Measurements from ENCODE around the gene RALGDS.

RALGDS gene

DNA sequence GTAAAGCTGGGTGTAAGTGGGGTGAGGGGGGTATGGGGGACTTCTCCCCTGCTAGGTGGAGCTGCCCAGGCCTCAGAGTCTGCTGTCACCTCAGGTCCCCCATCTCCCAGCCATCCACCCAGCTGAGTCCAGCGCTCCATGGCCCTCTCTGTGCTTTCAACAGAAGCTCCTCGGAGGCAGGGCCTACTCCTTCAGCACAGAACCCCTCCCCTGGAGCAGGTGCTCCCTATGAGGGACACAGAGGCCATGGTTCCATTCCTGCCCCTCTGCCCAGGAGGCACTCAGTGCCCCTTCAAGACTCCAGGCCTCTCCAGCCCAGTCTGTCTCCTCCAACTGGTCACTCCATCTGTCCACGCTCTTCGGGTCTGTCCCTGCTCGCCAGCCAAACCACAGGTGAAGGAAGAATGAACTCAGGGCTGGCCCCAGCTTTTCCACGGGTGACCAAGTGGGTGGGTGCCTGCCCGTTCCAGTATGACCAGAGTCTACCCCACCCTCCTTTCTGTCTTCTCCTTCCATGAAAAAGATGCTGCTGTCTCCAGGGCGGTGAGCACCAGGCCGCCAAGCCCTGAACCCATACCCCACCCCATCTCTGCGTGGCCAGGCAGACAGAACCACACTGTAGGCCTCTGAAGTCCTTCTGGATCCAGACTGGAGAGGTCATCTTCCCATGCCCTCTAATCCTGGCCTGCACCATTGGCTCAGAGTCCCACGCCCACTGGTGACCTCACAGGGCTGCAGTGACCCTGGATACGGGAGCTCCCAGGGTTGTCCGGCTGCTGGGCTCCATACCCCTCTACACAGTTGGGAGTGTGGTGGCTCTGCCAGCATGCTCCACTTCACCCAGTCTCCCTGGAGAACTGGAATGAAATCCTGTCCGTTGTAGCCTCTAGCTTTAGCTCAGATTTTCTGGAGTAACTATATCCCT, 30.8 kb upstream of the RALGDS start:
- DNase-seq (ENCODE audit: low read depth in 4 of 4, low spot score in 1 of 4), result no peak

DNA sequence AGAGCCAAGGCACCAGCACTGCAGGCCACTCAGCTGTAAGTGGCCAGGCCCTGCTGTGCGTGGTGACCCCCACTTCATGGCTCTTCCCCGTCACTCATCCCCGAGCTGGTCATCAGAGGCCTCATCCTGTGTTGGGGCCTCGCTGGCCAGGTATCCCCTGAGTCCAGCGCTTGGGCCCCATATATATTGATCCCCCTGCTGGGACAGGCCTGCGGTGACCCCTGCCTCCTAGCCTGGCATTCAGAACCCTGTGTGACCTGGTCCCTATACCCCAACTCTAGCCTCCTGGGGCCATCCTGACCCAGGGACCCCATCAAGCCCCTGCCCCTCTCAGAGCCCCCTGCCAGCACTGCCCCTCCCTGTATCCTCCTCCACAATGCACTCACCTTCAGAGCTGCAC, 30.0 kb upstream of the RALGDS start:
- no peak for DNase-seq (ENCODE audit: low read depth in 4 of 4, low spot score in 1 of 4)

DNA sequence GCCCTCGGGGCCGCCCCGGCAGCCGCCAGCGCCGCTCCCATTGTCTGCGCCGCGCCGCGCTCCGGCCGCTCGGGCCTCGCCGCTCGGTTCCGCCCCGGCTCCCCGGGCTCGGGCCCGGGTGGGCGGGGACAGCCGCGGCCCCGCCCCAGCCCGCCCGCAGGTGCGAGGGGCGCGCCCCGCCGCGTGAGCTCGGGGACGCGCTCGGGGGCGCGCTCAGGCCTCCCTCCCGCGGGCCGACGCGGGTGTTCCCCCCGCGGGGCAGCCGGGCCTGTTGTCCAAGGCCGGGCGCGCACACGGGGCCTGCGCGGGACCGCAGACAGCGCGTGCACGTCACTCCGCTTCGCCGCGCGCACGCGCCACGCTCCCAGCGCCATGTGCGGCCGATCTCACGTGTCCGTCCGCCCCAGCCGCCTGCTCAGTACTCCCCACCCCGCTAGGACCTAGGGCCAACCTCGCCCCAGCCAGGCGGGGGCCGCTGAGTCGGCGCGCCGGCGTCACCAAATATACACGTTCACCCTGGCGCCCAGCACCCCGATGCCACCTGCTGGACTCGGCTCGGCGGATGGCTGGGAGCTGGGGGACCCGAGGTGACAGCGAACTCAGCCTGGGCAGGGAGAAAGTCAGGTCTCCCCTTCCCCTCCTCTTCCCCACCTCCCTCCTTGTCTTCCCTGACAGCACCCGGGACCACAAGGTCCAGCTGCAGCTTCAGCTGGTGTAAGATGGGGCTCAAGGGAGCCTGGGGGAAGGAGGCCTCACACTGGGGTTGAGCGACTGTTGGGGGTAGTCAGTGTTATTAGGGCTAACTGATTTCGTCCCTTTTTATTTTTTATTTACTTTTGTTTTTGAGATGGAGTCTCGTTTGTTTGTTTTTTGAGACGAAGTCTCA, 28.3 kb upstream of the RALGDS start:
- peak in 3 of 4 experiments; percentile 58 to 79 (median 68) for DNase-seq (ENCODE audit: low read depth in 4 of 4, low spot score in 1 of 4)

DNA sequence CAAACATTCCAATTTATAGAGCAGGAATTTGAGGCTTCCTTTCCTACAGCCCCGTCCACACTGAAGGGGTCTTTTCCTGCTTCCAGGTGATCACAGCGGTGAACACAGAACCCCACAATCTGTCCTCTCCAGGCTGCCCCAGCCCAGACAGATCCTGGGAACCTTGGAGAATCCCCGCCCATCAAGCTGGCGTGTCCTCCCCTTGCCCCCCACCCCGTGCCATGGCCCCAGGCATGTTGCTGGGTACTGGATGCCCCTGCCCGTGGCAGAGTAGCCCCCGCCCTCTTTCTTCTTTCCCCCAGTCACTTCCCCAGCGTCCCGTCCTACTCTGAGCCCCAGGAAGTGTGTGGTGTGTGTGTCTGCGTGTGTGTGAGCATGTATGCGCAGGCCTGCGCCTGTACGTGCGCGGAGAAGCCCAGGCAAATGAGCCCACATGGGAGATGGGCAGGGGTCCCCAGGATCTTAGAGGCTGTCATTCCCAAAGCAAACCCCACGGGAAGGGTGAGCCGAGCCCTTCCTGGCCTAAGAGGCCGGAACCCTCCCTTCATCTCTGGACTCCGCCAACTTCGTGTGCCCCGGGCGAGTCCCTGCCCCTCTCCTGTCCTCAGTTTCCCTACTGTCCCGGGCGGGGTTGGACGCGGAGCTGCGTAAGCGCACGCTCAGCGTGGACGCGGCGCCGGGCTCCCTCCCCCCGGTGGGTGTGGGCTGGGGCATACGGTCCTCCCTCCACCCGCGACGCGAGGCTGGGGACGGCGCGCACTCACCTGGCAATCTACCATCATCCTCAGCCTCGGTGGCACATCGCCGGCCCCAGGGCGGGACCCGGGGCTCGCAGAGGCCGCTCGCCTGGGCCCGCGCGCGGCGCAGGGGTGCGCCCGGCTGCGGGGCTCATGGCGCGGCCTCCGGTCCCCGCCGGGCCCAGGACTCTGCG, 27.4 kb upstream of the RALGDS start:
- DNase-seq (ENCODE audit: low read depth in 4 of 4, low spot score in 1 of 4), result peak in 1 of 4 experiments; percentile 46

DNA sequence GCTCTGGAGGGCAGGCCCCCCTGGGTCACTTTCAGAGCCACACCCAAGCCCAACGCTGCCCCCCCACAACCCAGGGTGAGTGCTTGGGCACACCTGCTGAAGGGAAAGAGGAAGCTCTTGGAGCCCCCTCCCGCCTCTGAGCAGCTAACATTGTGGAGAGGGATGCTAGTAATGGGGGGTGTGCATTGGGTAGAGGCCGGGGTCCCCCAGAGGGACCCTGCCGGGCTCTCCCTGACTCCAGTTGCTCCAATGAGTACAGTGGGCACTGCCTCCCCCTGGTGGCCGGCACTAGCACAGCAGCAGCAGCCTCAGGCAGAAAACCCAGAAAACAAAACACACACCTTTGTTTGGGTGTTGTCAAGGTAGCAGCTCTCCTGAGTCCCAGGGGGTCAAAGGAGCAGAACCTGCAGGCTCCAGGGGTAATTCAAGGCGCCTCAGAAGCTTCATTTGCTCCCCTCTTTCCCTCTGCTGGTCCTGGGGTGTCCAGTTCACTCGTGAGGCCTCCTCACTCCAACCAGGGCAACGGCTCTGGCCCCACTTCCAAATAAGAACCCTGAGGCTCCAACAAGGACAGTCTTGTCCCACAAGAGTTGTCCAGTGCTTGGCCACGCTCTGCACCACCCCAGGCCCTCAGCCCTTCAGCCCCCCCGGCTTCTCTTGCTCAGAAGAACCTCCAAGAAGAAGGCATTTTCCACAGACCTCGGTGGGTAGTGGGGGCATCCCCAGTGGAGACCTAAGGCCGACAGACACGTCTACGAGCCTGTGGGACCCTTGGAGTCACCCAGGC, 26.6 kb upstream of the RALGDS start:
- peak in 3 of 4 experiments; percentile 71 to 74 (median 73) for DNase-seq (ENCODE audit: low read depth in 4 of 4, low spot score in 1 of 4)

DNA sequence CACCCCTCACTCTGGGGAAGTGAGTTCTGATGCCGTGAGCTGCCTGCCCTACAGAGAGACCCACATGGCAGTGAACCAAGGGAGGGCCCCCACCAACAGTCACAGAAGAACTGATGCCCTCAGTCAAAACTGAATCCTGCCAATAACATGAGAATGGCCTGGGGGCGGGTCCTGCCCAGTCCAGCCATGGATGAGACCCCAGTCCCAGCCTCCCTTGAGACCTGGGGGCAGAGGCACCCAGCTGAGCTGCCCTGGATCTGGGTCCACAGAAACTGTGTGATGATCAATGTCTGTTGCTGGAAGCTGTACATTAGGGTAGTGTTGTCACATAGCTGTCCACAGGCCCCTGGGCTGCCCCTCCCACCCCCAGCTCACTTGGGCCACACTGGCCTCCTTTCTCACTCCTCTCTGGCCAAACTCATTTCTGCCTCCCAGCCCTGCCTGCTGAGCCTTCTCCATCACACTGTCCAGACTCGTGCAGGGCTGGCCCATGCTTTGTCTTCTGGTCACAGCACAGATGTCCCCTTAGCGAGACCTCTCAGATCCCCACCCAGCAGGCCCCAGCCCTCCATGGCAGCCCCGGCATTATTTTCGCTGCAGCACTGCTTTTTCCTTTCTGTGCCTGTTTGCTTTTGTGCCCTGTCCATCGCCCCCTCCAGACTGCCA, 25.8 kb upstream of the RALGDS start:
- DNase-seq (ENCODE audit: low read depth in 4 of 4, low spot score in 1 of 4), result no peak

DNA sequence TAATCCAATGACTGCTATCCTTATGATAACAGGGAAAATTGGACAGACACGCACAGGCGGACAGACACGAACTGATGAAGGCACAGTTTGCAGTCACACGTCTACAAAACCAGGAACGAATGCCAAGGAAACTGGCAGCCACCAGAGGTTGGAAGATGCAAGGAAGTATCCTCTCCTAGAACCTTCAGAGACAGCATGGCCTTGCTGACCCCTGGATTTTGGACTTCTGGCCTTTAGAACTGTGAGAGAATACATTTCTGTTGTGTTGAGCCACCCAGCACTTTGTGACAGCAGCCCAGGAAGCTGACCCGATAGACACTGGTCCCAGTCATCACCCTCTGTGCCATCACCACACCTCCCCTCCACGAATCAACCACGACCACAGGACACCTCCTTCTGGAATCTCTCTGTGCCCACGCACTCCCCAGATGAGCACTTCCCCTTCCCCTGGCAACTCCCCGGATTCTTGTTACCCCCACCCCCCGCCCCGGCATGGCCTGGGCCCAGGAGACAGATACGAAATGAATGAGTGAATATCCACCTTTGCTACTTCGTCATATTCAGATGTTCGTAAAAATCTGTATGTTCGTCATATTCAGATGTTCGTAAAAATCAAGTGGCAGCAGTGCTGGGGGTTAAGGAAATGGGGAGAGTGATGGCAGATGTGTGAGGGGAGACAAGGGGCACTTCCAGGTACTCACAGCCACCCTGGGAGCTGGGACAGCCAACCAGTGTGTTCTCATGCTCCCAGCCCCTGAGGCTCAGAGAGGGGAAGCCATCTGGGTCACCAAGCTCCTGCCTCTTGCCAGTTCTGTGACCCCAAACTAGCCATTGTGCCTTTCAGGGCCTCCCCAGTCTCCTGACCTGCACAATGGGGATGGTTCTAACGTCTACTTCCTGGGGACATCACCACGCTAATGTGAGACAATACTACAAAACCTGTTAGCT, 24.1 kb upstream of the RALGDS start:
- no peak for DNase-seq (ENCODE audit: low read depth in 4 of 4, low spot score in 1 of 4)

DNA sequence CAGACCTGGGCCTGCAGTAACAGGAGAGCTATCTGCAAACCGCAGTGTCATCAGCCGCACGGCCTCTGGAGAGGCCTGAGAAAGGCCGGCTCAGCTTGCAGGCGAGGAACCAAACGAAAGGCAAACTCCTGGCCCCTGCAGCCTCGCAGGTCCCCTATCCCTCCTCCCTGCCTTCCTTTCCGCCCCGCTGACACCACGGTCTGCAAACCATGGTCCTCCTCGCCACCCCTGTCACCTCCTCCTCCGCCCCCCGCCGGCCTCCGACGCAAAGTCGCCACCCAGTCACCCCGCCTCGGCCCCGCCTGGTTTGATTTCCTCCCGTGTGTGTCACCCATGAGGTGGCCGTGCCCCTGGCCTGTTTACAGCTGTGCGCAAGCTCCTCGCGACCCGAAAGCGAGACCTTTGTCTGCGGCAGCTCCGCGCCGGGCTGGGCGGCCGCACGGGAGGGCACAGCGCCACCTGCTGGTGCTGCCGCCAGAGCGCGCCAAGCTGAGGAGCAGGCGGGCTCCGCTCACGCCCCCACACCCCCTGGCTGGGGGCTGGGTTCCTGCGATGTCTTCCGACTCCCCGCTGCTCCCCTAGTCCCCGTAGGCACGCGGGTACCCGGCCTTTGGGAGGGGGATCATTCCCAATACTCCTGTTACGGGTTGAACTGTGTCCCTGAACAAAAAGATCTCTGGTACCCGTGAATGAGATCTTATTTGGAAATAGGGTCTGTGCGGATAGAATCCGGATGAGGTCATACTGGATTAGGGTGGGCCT, 23.3 kb upstream of the RALGDS start:
- peak; percentile 62 to 89 (median 82) for DNase-seq (ENCODE audit: low read depth in 4 of 4, low spot score in 1 of 4)

DNA sequence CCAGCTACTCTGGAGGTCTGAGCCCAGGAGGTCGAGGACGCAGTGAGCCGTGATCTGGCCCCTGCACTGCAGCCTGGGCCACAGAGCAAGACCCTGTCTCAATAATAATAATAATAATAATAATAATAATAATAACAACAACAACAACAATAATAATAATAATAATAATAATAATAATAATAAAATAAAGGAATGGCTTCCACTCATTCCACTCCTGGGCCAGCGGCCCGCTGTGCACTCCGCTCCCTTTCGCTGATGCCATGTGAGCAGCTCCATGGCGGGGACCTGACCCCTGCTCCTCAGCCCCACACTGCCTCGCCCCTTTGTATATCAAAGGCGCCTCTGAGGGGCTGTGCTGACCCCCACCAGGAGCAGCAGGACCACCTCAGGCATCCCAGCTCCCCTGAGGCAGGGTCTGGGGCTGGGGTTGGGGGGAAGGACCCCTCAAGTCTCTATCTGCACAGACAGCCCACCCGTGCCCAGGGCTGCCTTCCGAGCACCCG, 22.6 kb upstream of the RALGDS start:
- DNase-seq (ENCODE audit: low read depth in 4 of 4, low spot score in 1 of 4), result no peak

DNA sequence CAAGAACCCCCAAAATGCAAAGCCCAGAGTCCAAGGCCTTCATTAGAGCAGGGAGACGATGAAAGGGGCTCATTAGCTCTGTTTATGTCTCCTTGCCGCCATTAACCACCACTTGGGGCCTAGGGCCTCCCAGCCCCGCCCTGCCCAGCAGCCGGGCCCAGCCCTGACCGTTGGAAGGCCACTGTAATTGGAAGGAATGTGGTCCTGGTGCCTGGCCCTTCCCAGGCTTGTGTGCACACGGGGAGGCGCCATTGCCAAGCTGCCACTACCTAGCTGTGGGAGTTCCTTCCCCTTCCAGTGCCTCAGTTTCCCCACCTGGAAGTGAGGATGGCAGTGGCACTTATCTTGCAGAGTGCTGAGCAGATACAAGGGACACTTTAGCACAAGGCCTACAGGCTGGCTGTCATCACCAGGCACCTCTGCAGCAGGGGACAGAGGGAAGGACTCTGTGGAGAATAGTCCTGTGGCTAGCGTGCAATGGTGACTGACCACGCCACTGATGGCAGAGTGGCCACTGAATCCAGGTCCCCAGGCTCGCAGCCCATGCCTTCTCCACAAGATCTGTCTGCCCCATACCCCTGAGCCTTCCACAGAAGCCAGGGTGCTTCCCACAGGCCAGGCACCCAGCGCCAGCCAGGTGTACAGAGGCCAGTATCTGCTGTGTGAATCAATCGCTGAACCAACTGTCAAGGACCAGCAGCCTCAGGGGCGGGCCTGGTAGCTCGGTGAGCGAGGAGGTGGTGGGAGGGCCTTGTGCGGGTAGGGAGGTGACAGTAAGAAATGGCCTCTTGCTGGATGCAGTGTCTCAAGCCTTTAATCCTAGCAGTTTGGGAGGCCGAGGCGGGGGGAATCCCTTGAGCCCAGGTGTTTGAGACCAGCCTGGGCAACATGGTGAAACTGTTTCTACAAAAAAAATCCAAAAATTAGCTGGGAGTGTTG, 21.9 kb upstream of the RALGDS start:
- no peak for DNase-seq (ENCODE audit: low read depth in 4 of 4, low spot score in 1 of 4)

DNA sequence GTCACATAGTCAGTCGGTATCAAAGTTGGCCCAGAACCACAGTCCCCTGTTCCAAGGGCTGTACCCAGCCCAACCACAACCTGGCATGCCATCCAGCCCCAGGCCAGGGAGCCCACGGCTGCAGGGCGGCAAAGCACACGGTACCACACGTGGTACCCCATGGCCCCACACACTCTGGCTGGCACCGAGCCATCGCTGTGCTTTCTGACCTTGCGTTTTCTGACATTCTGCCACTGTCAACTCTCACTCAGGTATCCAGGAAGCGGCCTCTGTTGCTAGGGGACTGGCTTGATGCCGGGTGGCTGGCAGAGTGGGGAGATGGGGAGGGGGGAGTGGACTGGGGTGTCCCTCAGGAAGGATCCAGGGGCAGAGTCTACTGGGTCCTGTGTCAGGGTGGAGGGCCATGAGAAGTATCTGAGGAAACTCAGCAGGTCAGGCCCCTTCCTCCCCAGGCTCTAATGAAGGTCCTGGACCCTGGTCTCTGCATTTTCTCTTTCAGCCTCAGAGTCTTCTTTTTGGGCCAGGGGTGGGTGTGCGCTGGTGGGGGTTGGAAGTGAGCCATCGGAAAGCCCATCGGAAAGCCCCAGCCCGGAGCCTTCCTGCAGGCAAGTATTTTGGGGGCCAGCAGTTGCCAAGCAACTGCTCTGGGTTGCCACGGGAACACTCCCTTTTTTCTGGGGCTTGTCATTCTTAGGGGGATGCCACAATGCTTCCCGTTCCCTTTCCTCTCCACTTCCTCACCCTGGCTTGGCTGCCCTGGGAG, 21.0 kb upstream of the RALGDS start:
- DNase-seq (ENCODE audit: low read depth in 4 of 4, low spot score in 1 of 4), result no peak

DNA sequence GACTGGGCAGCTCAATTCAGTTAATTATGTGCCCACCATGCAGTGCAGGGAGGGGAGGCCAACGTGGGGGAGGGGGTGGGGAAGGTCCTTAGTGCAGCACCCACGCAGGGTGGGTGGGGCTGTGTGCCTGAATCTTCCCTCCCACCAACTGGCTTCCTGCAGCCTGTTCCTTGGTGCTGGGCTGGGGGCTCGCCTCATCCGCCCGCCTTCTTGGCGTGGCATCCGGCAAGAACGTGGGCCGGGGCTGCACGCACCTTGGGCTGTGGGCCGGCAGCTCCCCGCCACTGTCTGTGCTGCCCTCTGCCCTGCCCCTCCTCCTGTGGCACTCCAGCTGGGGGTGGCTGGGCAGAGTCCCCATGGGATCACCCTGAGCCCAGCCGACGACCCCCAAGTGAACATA, 19.6 kb upstream of the RALGDS start:
- DNase-seq (ENCODE audit: low read depth in 4 of 4, low spot score in 1 of 4), result no peak

DNA sequence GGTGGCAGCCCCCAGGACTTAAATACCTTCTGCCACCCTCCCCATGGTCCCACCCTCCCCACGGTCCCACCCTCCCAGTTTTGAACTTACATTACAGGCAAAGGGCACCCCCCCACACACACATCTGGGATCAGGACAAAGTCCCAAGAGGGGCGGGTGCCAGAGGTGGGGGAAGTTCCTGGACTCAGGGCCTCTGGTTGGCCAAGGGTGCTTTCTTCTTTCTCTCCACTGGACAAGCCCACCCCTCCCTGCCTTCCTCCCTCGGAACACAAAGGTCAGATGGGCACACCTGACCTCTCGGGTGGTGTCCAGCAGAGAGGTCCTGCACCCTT, 19.1 kb upstream of the RALGDS start:
- DNase-seq (ENCODE audit: low read depth in 4 of 4, low spot score in 1 of 4), result no peak

DNA sequence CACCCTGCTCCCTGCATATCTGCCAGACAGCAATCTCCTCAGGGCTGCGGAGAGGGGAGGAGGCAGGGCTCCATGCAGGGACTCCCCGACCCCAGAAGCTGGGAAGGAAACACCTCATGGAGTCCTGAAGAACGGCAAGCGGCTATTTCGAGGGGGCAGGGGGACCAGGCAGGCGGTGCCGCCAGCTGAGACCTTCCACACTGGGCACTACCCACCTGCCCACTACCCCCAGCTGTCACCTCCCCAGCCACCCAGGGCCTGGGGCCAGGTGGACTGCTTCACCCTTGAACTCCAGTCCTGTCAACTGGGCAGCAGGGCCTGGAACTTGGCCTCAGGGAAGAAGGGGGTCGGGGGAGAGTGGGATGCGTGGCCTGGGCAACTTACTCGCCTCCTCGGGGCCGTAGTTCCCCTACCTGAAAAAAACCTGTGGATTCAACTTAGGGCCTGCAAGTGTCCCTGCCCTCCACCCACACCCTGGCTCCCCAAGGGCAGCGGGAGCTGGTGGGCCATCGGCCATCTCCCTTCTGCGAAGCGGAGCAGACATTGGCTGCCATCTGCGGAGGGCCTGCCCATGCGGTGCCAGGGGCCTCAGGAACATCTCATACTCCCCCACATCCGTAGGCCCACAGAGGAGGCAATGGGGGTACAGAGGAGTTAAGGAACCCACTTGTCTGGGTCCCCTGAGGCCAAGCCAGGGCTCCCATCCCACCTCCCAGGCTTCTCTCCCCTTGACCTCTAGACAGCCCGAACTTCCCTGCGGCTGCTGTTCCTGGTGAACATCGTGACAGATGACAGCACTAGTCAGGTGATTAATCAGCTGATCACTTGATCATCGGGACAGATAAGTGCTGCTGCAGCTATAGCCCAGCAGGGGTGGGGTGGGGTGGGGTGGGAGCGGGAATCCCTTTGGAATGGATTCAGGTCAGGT, 18.5 kb upstream of the RALGDS start:
- no peak for DNase-seq (ENCODE audit: low read depth in 4 of 4, low spot score in 1 of 4)

Measured in stimulated activated CD4-positive, alpha-beta T cell treated with anti-CD3 and anti-CD28 coated beads, Interleukin-1b, Interleukin-23, amount 100 ng/mL, for 24 hours (primary cell).